ENCODE results near the gene ZC3H18.
"Not testable (repeated sequence)": the region's sequence is repeated elsewhere in the genome, so short reads cannot be mapped to it uniquely, and the experiment has no call there.

ZC3H18 gene

GRCh38 chr16:88656291-88656980 lies 86.2 kb downstream of the ZC3H18 start:
- no peak for DNase-seq

GRCh38 chr16:88657371-88657770 lies 87.2 kb downstream of the ZC3H18 start:
- DNase-seq: no peak

GRCh38 chr16:88658714-88659113 lies 88.5 kb downstream of the ZC3H18 start:
- DNase-seq: no peak

- DNase-seq: no peak
Observed at GRCh38 chr16:88659160-88659559, 89.0 kb downstream of the ZC3H18 start.

GRCh38 chr16:88661468-88661867 lies 91.3 kb downstream of the ZC3H18 start:
- DNase-seq: no peak

GRCh38 chr16:88662222-88662842 lies 92.1 kb downstream of the ZC3H18 start:
- DNase-seq: no peak

GRCh38 chr16:88662843-88663606 lies 92.8 kb downstream of the ZC3H18 start, which contains the start of gene MVD:
Gene MVD (minus strand): TSS chr16:88663091. CDS start chr16:88663080, 11 bp downstream.
- peak; percentile 95 for DNase-seq

GRCh38 chr16:88665148-88665547 lies 94.9 kb downstream of the ZC3H18 start:
- DNase-seq: no peak

GRCh38 chr16:88665570-88665969 lies 95.4 kb downstream of the ZC3H18 start:
- DNase-seq: no peak

- no peak for DNase-seq
Observed at GRCh38 chr16:88667461-88667860, 97.3 kb downstream of the ZC3H18 start.

GRCh38 chr16:88669493-88669892 lies 99.3 kb downstream of the ZC3H18 start:
- not testable (repeated sequence) for DNase-seq

- DNase-seq: no peak
Observed at GRCh38 chr16:88669980-88670379, 99.8 kb downstream of the ZC3H18 start.

- DNase-seq: no peak
Observed at GRCh38 chr16:88671806-88672205, 101.6 kb downstream of the ZC3H18 start.

GRCh38 chr16:88672776-88673175 lies 102.6 kb downstream of the ZC3H18 start:
- DNase-seq: no peak

- DNase-seq: no peak
Observed at GRCh38 chr16:88673716-88674379, 103.6 kb downstream of the ZC3H18 start.

GRCh38 chr16:88676502-88677242 lies 106.5 kb downstream of the ZC3H18 start:
- no peak for DNase-seq

GRCh38 chr16:88677721-88678120 lies 107.5 kb downstream of the ZC3H18 start:
- no peak for DNase-seq

- DNase-seq: no peak
Observed at GRCh38 chr16:88678224-88678979, 108.2 kb downstream of the ZC3H18 start.

GRCh38 chr16:88680554-88681083 lies 110.4 kb downstream of the ZC3H18 start:
- no peak for DNase-seq

- no peak for DNase-seq
Observed at GRCh38 chr16:88681084-88681680, 111.0 kb downstream of the ZC3H18 start.
